ENCODE results near the gene SCP2.

- TF ChIP-seq POLR2A (IDR thresholded peaks at IDR 0.05): no peak
- TF ChIP-seq CTCF (IDR thresholded peaks at IDR 0.05): no peak
- TF ChIP-seq POLR2AphosphoS5 (IDR thresholded peaks at IDR 0.05; ENCODE audit: insufficient read depth in 1 of 2, low read depth in 1 of 2): no peak
These were observed 111.5 kb downstream of the SCP2 start for GRCh38 chr1:53038566-53038965.
